ENCODE results near the gene FGF9. TPM values are rescaled to one million over a fixed set of nuclear protein-coding genes. Genes with fewer than 3 reads are reported as not detected.

FGF9 gene
- total and polyA plus RNA-seq, 2 donors (not counting 1 experiment from before 2014, with no cell fraction given), result 0.13 to 3.0 TPM

GRCh38 chr13:21639561-21639960, 31.3 kb upstream of the FGF9 start:
- H3K27ac ChIP-seq (ENCODE audit: low read length in 2 of 2), result no peak overlapping the region
- H2AFZ ChIP-seq (ENCODE audit: insufficient read depth, low read depth, low read length, poor library complexity, severe bottlenecking), result no peak overlapping the region
- H3K4me3 ChIP-seq (ENCODE audit: control extremely low read depth in 1 of 5, extremely low read depth in 1 of 5, insufficient read depth in 1 of 5, low read depth in 2 of 5, low read length in 4 of 5), result no peak overlapping the region
- no peak overlapping the region for H3K9ac ChIP-seq (ENCODE audit: low read length)
- H3K4me3 Mint-ChIP-seq, result no peak overlapping the region
- no peaks in the 10 kb centered on the region for H3K9me3 Mint-ChIP-seq (ENCODE audit: insufficient read depth)
- no peaks in the 10 kb centered on the region for H3K9me3 ChIP-seq (ENCODE audit: control extremely low read depth in 1 of 3, control insufficient read depth in 2 of 3, insufficient read depth in 1 of 3, low read length in 2 of 3)
- no peak overlapping the region for H3K27ac Mint-ChIP-seq
- H4K20me1 ChIP-seq (ENCODE audit: control insufficient read depth, insufficient read depth, low read length, poor library complexity, severe bottlenecking), result no peaks in the 10 kb centered on the region
- no peaks in the 10 kb centered on the region for H3K4me1 ChIP-seq (ENCODE audit: control insufficient read depth in 2 of 2, insufficient read depth in 2 of 2, low read length in 2 of 2)
- H3K27me3 Mint-ChIP-seq, result peaks cover 6% of the 10 kb centered on the region
- TF ChIP-seq EZH2 (IDR thresholded peaks at IDR 0.05; ENCODE audit: borderline replicate concordance, insufficient read depth, low read depth, low read length, poor library complexity, severe bottlenecking) (no peak), CTCF (IDR thresholded peaks at IDR 0.05) (no peak)
- CTCF ChIA-PET, result interaction anchor here (1.0 to 7.2 kb wide), 8 partner anchors 21 to 1381 kb away, joined by 3 to 70 read pairs (median 4); no protein-coding TSS in a partner anchor
- H3K79me2 ChIP-seq (ENCODE audit: control insufficient read depth, insufficient read depth, low read length), result no peaks in the 10 kb centered on the region
- no peaks in the 10 kb centered on the region for H3K36me3 ChIP-seq (replicated peaks in 1 of 2; ENCODE audit: control extremely low read depth in 1 of 2, control insufficient read depth in 1 of 2, extremely low read depth in 1 of 2, insufficient read depth in 2 of 2, low read length in 1 of 2)
- intact Hi-C loops (cut with micrococcal nuclease), result loop anchor here (2.0 to 5.0 kb wide), 4 partner anchors 31 to 1158 kb away; partner anchors contain the start of gene FGF9
- POLR2A ChIA-PET, result no interaction called here
- DNase-seq, result no peak
- WGBS (ENCODE audit: insufficient coverage), result 73% methylated on average over 5 of the region's 5 CpGs
- H3K4me1 Mint-ChIP-seq, result peaks cover 2% of the 10 kb centered on the region
- no peak for ATAC-seq (ENCODE audit: low read depth)
- H3K27me3 ChIP-seq (replicated peaks in 1 of 4; ENCODE audit: control extremely low read depth in 1 of 4, control insufficient read depth in 3 of 4, insufficient read depth in 4 of 4, low read length in 3 of 4), result peaks cover 0 to 8% (median 0%) of the 10 kb centered on the region in 4 experiments
- no peak overlapping the region for H3K4me2 ChIP-seq (replicated peaks; ENCODE audit: low read depth, low read length, poor library complexity, severe bottlenecking)

GRCh38 chr13:21641629-21642028, 29.2 kb upstream of the FGF9 start:
- intact Hi-C loops (cut with micrococcal nuclease), result no loop called here
- Histone ChIP-seq H2AFZ (ENCODE audit: insufficient read depth, low read depth, low read length, poor library complexity, severe bottlenecking) (no peak overlapping the region), H3K4me3 (ENCODE audit: control extremely low read depth in 1 of 5, extremely low read depth in 1 of 5, insufficient read depth in 1 of 5, low read depth in 2 of 5, low read length in 4 of 5) (no peak overlapping the region), H3K9me3 (ENCODE audit: control extremely low read depth in 1 of 3, control insufficient read depth in 2 of 3, insufficient read depth in 1 of 3, low read length in 2 of 3) (no peaks in the 10 kb centered on the region), H3K79me2 (ENCODE audit: control insufficient read depth, insufficient read depth, low read length) (no peaks in the 10 kb centered on the region), H3K36me3 (replicated peaks in 1 of 2; ENCODE audit: control extremely low read depth in 1 of 2, control insufficient read depth in 1 of 2, extremely low read depth in 1 of 2, insufficient read depth in 2 of 2, low read length in 1 of 2) (no peaks in the 10 kb centered on the region), H3K4me2 (replicated peaks; ENCODE audit: low read depth, low read length, poor library complexity, severe bottlenecking) (no peak overlapping the region), H3K4me1 (ENCODE audit: control insufficient read depth in 2 of 2, insufficient read depth in 2 of 2, low read length in 2 of 2) (no peaks in the 10 kb centered on the region), H3K27me3 (replicated peaks in 1 of 4; ENCODE audit: control extremely low read depth in 1 of 4, control insufficient read depth in 3 of 4, insufficient read depth in 4 of 4, low read length in 3 of 4) (peaks cover 0 to 7% (median 0%) of the 10 kb centered on the region in 4 experiments), H4K20me1 (ENCODE audit: control insufficient read depth, insufficient read depth, low read length, poor library complexity, severe bottlenecking) (no peaks in the 10 kb centered on the region), H3K27ac (ENCODE audit: low read length in 2 of 2) (no peak overlapping the region), H3K9ac (ENCODE audit: low read length) (no peak overlapping the region)
- TF ChIP-seq CTCF (IDR thresholded peaks at IDR 0.05) (no peak), EZH2 (IDR thresholded peaks at IDR 0.05; ENCODE audit: borderline replicate concordance, insufficient read depth, low read depth, low read length, poor library complexity, severe bottlenecking) (no peak)
- Mint-ChIP-seq H3K27me3 (peaks cover 3% of the 10 kb centered on the region), H3K4me3 (no peak overlapping the region), H3K4me1 (peaks cover 2% of the 10 kb centered on the region), H3K27ac (no peak overlapping the region), H3K9me3 (ENCODE audit: insufficient read depth) (no peaks in the 10 kb centered on the region)
- ATAC-seq (ENCODE audit: low read depth) (no peak), DNase-seq (no peak)
- POLR2A ChIA-PET, result no interaction called here
- WGBS (ENCODE audit: insufficient coverage), result 80% methylated on average over 2 of the region's 2 CpGs
- CTCF ChIA-PET, result interaction anchor here (1.1 to 7.2 kb wide), 2 partner anchors 547 to 637 kb away, joined by 3 to 70 read pairs; no protein-coding TSS in a partner anchor
